ENCODE measurements around the gene DPP6. TPM values are rescaled to one million over a fixed set of nuclear protein-coding genes. Genes with fewer than 3 reads are reported as not detected.

Gene DPP6
- total RNA-seq, 1 experiment from 2014 or later = not detected

- ChIA-PET CTCF (no interaction called here), POLR2A (no interaction called here)
- Histone ChIP-seq H3K4me3 (ENCODE audit: low read depth in 2 of 2, low read length in 2 of 2) (no peak overlapping the region), H3K36me3 (ENCODE audit: control insufficient read depth, insufficient read depth, low read length) (no peaks in the 10 kb centered on the region), H3K27me3 (ENCODE audit: control insufficient read depth, insufficient read depth, low read length) (no peaks in the 10 kb centered on the region; the same call in 1 of the 2 replicates), H3K9me3 (ENCODE audit: control insufficient read depth, insufficient read depth, low read depth, low read length) (no peaks in the 10 kb centered on the region), H3K27ac (ENCODE audit: low read length) (no peak overlapping the region), H3K4me1 (ENCODE audit: control insufficient read depth, insufficient read depth, low read length) (no peaks in the 10 kb centered on the region)
- ATAC-seq (no peak), DNase-seq (ENCODE audit: low read depth, low spot score) (no peak)
- intact Hi-C loops (cut with micrococcal nuclease; ENCODE audit: unreplicated experiment) (no loop called here), in situ Hi-C loops (cut with HindIII; ENCODE audit: low pct_unique_long_range_greater_than_20kb, low sequenced_read_pairs) (no loop called here)
- BruUV-seq (replicated peaks) = no TSS peak
- TF ChIP-seq SIN3A (IDR thresholded peaks at IDR 0.05; ENCODE audit: borderline replicate concordance, insufficient read depth, low read depth, low read length) (no peak), TCF7L2 (IDR thresholded peaks at IDR 0.05; ENCODE audit: low read depth, low read length) (no peak), POLR2AphosphoS5 (IDR thresholded peaks at IDR 0.05; ENCODE audit: low read depth, low read length) (no peak)
- TF ChIP-seq, protein P1, sequence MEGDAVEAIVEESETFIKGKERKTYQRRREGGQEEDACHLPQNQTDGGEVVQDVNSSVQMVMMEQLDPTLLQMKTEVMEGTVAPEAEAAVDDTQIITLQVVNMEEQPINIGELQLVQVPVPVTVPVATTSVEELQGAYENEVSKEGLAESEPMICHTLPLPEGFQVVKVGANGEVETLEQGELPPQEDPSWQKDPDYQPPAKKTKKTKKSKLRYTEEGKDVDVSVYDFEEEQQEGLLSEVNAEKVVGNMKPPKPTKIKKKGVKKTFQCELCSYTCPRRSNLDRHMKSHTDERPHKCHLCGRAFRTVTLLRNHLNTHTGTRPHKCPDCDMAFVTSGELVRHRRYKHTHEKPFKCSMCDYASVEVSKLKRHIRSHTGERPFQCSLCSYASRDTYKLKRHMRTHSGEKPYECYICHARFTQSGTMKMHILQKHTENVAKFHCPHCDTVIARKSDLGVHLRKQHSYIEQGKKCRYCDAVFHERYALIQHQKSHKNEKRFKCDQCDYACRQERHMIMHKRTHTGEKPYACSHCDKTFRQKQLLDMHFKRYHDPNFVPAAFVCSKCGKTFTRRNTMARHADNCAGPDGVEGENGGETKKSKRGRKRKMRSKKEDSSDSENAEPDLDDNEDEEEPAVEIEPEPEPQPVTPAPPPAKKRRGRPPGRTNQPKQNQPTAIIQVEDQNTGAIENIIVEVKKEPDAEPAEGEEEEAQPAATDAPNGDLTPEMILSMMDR (IDR thresholded peaks at IDR 0.05) = no peak
- TF ChIP-seq, protein P2, sequence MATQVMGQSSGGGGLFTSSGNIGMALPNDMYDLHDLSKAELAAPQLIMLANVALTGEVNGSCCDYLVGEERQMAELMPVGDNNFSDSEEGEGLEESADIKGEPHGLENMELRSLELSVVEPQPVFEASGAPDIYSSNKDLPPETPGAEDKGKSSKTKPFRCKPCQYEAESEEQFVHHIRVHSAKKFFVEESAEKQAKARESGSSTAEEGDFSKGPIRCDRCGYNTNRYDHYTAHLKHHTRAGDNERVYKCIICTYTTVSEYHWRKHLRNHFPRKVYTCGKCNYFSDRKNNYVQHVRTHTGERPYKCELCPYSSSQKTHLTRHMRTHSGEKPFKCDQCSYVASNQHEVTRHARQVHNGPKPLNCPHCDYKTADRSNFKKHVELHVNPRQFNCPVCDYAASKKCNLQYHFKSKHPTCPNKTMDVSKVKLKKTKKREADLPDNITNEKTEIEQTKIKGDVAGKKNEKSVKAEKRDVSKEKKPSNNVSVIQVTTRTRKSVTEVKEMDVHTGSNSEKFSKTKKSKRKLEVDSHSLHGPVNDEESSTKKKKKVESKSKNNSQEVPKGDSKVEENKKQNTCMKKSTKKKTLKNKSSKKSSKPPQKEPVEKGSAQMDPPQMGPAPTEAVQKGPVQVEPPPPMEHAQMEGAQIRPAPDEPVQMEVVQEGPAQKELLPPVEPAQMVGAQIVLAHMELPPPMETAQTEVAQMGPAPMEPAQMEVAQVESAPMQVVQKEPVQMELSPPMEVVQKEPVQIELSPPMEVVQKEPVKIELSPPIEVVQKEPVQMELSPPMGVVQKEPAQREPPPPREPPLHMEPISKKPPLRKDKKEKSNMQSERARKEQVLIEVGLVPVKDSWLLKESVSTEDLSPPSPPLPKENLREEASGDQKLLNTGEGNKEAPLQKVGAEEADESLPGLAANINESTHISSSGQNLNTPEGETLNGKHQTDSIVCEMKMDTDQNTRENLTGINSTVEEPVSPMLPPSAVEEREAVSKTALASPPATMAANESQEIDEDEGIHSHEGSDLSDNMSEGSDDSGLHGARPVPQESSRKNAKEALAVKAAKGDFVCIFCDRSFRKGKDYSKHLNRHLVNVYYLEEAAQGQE (IDR thresholded peaks at IDR 0.05; ENCODE audit: insufficient read depth in 1 of 2, low read depth in 2 of 2, low read length in 1 of 2) = no peak
Observed at GRCh38 chr7:154875297-154875696, 823.1 kb downstream of the DPP6 start.

DNA sequence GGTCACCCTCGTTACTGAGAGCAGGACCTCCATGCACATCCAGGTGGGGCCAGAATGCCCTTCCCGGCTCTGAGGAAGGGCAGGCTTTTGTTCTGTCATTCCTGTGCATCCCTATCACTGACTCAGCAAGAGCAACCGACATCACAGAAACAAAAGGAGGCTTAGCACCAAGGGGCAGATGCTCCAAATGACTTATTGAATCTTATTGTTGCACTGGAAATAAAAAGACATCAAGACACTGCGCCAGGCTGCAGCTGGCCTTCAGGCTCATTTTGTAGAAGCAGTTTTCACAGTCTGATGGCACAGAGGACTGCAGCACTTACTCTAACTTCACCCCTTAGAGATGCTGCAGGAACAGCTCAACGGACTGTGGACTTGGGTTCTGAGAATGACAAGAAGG, 824.3 kb downstream of the DPP6 start:
- in situ Hi-C loops (cut with HindIII; ENCODE audit: low pct_unique_long_range_greater_than_20kb, low sequenced_read_pairs) = no loop called here
- ChIA-PET POLR2A (no interaction called here), CTCF (no interaction called here)
- no TSS peak for BruUV-seq (replicated peaks)
- H3K27ac ChIP-seq (ENCODE audit: low read length) = no peak overlapping the region
- no peaks in the 10 kb centered on the region; the same call in 1 of the 2 replicates for H3K27me3 ChIP-seq (ENCODE audit: control insufficient read depth, insufficient read depth, low read length)
- H3K4me1 ChIP-seq (ENCODE audit: control insufficient read depth, insufficient read depth, low read length) = no peaks in the 10 kb centered on the region
- H3K9me3 ChIP-seq (ENCODE audit: control insufficient read depth, insufficient read depth, low read depth, low read length) = no peaks in the 10 kb centered on the region
- intact Hi-C loops (cut with micrococcal nuclease; ENCODE audit: unreplicated experiment) = no loop called here
- no peak for DNase-seq (ENCODE audit: low read depth, low spot score)
- no peaks in the 10 kb centered on the region for H3K36me3 ChIP-seq (ENCODE audit: control insufficient read depth, insufficient read depth, low read length)
- H3K4me3 ChIP-seq (ENCODE audit: low read depth in 2 of 2, low read length in 2 of 2) = no peak overlapping the region
- TF ChIP-seq, protein P1 (IDR thresholded peaks at IDR 0.05) = no peak
- TF ChIP-seq SIN3A (IDR thresholded peaks at IDR 0.05; ENCODE audit: borderline replicate concordance, insufficient read depth, low read depth, low read length) = no peak
- TF ChIP-seq TCF7L2 (IDR thresholded peaks at IDR 0.05; ENCODE audit: low read depth, low read length) = no peak
- TF ChIP-seq POLR2AphosphoS5 (IDR thresholded peaks at IDR 0.05; ENCODE audit: low read depth, low read length) = no peak
- TF ChIP-seq, protein P2 (IDR thresholded peaks at IDR 0.05; ENCODE audit: insufficient read depth in 1 of 2, low read depth in 2 of 2, low read length in 1 of 2) = no peak
- ATAC-seq = no peak

Measured in Panc1 (cell line).